WTC11 (cell line): ENCODE data around the gene ME2.

ENCODE experiments used
- ATF1 ChIP-seq: sonication (generic); formaldehyde crosslinking; IDR thresholded peaks from 2 replicates; pipeline ENCODE4 v1.8.1; 2023; ENCODE audit warnings: mild to moderate bottlenecking, moderate library complexity, missing genetic modification reagents
- CREB1 ChIP-seq: sonication (generic); formaldehyde crosslinking; IDR thresholded peaks from 2 replicates; pipeline ENCODE4 v1.8.0; 2023; ENCODE audit warnings: mild to moderate bottlenecking, missing genetic modification reagents
- CREM ChIP-seq: sonication (generic); formaldehyde crosslinking; IDR thresholded peaks from 2 replicates; pipeline ENCODE4 v1.8.1; 2022; ENCODE audit warnings: mild to moderate bottlenecking, missing genetic modification reagents, moderate library complexity
- ERG ChIP-seq: fragments of 250-450 bp; sonication (Bioruptor Pico); IDR thresholded peaks from 2 replicates; pipeline ENCODE4 v1.8.0; 2021; ENCODE audit warnings: mild to moderate bottlenecking
- ETV6 ChIP-seq: sonication (generic); formaldehyde crosslinking; IDR thresholded peaks from 2 replicates; pipeline ENCODE4 v1.8.1; 2022; ENCODE audit warnings: mild to moderate bottlenecking, missing genetic modification reagents
- NR1H2 ChIP-seq: sonication (generic); formaldehyde crosslinking; IDR thresholded peaks from 2 replicates; pipeline ENCODE4 v1.9.0; 2021; ENCODE audit warnings: mild to moderate bottlenecking, moderate library complexity, missing genetic modification reagents
- PREB ChIP-seq: sonication (generic); formaldehyde crosslinking; IDR thresholded peaks from 2 replicates; pipeline ENCODE4 v1.8.1; 2022; ENCODE audit warnings: mild to moderate bottlenecking, missing genetic modification reagents, moderate library complexity, borderline replicate concordance
- TCF7 ChIP-seq: sonication (generic); formaldehyde crosslinking; IDR thresholded peaks from 2 replicates; pipeline ENCODE4 v1.8.0; 2022; ENCODE audit warnings: mild to moderate bottlenecking, low read depth, missing genetic modification reagents, moderate library complexity
- TF ChIP-seq, protein P1 (sequence below): fragments of 200-600 bp; IDR thresholded peaks from 2 replicates; pipeline ENCODE4 v1.8.0; 2022; ENCODE audit warnings: antibody characterized with exemption
- TF ChIP-seq, protein P2 (sequence below): sonication (generic); formaldehyde crosslinking; IDR thresholded peaks from 2 replicates; pipeline ENCODE4 v1.8.0; 2022; ENCODE audit warnings: mild to moderate bottlenecking, missing genetic modification reagents
- TF ChIP-seq, protein P3 (sequence below): sonication (generic); formaldehyde crosslinking; IDR thresholded peaks from 2 replicates; pipeline ENCODE4 v1.8.0; 2022; ENCODE audit warnings: mild to moderate bottlenecking, missing genetic modification reagents
- TF ChIP-seq, protein P4 (sequence below): sonication (generic); formaldehyde crosslinking; IDR thresholded peaks from 2 replicates; pipeline ENCODE4 v1.8.1; 2023; ENCODE audit warnings: mild to moderate bottlenecking, missing genetic modification reagents, moderate library complexity

DNA sequence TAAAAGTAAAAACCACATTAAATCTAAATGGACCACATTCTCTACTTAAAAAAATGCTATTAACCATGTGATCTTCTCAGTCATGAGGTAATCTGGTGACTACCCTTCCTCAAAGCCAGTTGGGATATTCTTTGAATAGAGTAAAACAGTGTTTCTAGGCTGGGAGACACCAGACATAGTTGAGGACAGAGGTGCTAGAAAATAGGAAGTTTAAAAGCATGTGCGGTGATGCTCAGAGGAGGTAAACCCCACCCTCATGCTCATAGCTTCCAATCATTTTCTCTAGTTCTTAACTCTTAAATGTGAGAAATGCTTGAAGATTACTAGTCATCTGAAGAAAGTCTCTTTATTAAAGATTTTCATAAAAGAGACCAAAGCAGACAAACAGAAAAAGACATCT lies 58.3 kb downstream of the ME2 start:
- TF ChIP-seq, protein P1, sequence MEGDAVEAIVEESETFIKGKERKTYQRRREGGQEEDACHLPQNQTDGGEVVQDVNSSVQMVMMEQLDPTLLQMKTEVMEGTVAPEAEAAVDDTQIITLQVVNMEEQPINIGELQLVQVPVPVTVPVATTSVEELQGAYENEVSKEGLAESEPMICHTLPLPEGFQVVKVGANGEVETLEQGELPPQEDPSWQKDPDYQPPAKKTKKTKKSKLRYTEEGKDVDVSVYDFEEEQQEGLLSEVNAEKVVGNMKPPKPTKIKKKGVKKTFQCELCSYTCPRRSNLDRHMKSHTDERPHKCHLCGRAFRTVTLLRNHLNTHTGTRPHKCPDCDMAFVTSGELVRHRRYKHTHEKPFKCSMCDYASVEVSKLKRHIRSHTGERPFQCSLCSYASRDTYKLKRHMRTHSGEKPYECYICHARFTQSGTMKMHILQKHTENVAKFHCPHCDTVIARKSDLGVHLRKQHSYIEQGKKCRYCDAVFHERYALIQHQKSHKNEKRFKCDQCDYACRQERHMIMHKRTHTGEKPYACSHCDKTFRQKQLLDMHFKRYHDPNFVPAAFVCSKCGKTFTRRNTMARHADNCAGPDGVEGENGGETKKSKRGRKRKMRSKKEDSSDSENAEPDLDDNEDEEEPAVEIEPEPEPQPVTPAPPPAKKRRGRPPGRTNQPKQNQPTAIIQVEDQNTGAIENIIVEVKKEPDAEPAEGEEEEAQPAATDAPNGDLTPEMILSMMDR = no peak
- TF ChIP-seq ERG (CRISPR knock-in tag) (no peak), PREB (CRISPR knock-in tag) (no peak), ATF1 (CRISPR knock-in tag) (no peak), TCF7 (CRISPR knock-in tag) (no peak), CREM (CRISPR knock-in tag) (no peak), ETV6 (CRISPR knock-in tag) (no peak), CREB1 (CRISPR knock-in tag) (no peak), NR1H2 (no peak)
- TF ChIP-seq, protein P2, sequence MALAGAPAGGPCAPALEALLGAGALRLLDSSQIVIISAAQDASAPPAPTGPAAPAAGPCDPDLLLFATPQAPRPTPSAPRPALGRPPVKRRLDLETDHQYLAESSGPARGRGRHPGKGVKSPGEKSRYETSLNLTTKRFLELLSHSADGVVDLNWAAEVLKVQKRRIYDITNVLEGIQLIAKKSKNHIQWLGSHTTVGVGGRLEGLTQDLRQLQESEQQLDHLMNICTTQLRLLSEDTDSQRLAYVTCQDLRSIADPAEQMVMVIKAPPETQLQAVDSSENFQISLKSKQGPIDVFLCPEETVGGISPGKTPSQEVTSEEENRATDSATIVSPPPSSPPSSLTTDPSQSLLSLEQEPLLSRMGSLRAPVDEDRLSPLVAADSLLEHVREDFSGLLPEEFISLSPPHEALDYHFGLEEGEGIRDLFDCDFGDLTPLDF (CRISPR knock-in tag) = no peak
- TF ChIP-seq, protein P3, sequence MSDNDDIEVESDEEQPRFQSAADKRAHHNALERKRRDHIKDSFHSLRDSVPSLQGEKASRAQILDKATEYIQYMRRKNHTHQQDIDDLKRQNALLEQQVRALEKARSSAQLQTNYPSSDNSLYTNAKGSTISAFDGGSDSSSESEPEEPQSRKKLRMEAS (CRISPR knock-in tag) = no peak
- TF ChIP-seq, protein P4, sequence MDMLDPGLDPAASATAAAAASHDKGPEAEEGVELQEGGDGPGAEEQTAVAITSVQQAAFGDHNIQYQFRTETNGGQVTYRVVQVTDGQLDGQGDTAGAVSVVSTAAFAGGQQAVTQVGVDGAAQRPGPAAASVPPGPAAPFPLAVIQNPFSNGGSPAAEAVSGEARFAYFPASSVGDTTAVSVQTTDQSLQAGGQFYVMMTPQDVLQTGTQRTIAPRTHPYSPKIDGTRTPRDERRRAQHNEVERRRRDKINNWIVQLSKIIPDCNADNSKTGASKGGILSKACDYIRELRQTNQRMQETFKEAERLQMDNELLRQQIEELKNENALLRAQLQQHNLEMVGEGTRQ = no peak
